Stimulated activated CD8-positive, alpha-beta memory T cell treated with anti-CD3 and anti-CD28 coated beads, Interleukin-7, amount 100 ng/mL, for 48 hours (primary cell): ENCODE measurements around the gene AREL1.

Source experiments
- DNase-seq, 2 donors: peaks; one replicate each; pipeline ENCODE4 v3.0.0-alpha.2; 2020; ENCODE audit warnings: low read depth in 1 of 2; ENCODE audit errors: extremely low read depth in 1 of 2

Gene AREL1

DNA sequence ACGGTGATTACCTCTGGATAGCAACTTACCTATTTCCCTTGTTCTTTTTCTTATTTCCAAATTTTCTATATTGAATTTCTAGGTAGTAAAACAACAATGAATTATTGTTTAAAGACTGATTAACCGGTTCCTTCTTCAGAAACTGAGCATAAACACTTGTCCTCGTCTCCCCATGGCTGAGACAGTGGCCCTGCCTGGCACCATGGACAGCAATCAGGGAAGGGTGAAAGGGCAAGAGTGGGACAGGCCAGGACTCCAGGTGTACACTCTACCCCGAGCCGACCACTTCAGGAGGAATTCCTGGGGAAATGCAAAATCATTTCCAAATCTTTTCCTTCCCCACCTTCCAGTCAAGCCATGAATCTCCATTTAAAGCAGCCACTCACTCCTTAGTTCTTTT, 52.0 kb downstream of the AREL1 start:
- DNase-seq: no peak

DNA sequence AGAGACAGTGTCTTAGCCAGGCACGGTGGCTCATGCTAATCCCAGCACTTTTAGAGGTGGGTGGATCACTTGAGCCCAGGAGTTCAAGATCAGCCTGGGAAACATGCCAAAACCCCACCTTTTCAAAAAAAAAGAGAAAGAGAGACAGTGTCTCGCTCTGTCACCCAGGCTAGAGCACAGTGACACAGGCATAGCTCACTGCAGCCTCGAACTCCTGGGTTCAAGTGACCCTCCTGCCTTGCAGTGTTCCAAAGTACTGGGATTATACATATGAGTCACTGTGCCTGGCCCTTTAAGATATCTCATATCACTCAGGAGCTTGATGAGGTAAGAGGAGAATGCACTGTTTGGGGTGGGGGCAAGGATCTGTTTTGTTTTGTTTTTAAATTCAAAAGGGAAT, 52.7 kb downstream of the AREL1 start:
- no peak for DNase-seq

DNA sequence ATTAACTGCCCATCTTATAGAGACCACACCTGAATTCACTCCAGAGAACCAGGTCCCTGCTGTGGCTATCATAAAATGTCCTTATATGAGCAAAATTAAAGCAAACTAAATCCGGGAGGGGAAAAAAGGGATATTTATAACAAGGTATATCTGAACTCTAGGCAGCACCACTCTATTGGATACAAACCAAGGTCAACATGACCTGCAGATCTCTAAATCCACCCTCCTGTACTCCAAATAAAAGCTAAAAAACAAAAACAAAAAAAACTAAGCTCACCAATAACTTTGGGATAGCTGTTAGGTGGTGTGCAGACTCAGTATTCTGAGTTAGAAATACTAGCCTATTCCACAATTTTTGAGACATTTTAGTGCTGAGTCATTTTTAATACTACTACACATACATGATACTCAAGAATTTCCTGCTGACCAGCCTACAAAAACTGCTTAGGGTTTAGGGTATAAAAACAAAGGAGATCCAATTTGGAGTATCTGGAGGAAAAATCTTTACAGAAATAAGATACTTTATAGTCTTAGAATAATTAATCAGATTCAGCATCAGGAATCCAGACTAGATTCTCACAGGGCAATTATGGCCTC, 54.2 kb downstream of the AREL1 start:
- no peak for DNase-seq

DNA sequence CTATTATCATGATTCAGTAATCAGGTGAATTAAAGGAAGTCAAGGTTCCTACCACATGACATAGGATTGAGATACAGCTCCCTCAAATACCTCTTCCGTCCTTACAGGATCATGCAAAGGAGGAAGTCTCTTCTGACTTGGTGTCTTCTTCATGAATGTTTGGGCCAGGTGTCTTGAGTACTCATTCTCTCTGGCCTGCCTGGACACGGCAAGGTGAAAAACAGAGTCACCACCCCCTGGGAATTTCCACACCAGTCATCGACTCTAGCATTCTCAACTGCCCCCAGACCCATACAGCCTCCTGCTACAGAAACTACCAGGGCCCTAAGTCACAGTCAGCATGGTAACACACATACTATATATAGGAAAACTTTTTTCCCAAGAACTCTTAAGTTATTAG, 55.9 kb downstream of the AREL1 start:
- no peak for DNase-seq

DNA sequence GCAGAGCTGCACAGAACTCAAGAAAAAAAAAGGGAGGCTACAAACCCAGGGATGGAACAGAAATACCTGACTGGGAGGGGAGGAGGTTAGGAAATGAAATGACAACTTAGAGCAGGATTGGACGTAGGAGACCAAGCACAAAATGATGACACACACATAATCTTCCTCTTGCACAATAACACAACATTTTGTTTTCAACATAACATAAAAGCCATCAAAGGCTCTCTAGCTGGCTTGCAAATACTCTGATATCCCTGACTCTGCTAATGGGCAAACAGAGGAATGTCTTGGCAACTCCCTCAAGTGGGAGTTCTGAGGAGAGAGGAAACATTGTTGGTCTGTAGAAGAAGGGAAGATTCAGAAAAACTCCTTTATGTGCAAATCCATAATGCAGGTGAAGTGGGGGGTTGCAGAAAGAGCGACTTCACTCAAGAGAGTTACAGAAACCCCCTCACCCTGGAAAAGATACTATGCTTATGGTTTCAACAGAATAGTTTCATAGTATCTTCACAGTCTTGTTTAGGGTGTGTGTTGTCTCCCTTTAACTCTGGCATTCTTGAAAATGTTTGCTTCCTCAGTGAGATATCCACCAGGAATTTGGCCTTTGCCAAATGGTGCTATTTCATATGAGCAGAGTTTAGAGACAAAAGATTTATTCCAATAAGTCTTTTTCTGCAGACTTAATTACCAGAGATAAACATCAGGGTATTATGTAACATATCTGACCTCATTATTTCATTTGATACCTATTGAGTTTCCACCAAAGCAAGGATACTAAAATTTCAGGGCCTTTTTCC, 57.1 kb downstream of the AREL1 start:
- DNase-seq: no peak

DNA sequence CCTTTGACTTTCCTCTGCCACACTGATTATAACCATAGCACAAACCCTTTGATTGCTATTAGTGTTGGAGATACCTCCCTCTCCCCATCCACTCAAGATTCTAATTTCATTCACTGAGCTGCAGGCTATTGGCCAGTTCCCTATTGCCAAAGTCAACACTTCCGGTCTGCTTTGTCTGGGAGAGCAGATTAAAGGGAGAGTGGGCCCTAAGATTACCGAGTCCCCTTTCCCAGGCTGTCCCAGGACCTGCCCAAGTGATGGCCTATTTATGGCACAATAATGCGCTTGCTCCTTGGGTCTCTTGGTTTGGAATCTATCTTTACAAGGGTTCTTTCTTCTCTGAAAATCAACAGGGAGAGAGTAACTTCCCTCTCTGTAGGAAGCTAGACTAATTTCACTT, 57.9 kb downstream of the AREL1 start:
- no peak for DNase-seq

DNA sequence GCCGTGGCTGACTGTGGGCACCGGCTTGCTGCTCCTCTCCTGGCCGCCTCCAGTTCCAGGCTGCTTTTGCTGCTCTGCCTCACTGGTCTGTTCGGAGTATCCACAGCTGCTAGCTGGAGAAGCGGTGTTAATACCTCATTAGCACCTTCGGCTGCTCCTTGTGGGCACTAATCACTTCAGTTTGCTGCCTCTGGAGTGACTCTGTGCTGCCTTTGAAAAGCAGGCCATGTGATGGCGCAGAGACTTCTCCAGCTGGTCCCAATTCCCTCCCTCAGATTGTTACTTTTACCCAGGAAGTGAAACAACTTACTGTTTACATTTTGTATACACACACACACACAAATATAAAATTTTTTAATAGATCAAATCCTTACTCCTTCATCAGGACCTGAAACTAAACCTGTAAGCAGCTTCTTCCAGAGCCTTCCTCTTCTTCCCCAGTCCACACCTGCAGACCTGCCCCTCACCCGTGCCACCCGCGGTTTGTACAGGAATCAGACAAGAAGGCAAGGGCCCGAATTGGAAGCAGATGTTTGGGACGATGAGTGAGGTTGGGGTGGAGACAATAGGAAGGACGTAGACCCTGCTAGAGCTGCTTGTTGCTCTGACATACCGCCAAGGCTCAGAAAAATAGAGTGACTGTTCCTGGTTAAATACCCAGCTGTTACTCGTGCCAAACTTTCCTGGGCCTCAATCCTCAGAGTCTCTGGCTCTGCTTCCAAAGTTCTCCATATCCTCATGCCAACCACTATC, 59.3 kb downstream of the AREL1 start:
- no peak for DNase-seq

DNA sequence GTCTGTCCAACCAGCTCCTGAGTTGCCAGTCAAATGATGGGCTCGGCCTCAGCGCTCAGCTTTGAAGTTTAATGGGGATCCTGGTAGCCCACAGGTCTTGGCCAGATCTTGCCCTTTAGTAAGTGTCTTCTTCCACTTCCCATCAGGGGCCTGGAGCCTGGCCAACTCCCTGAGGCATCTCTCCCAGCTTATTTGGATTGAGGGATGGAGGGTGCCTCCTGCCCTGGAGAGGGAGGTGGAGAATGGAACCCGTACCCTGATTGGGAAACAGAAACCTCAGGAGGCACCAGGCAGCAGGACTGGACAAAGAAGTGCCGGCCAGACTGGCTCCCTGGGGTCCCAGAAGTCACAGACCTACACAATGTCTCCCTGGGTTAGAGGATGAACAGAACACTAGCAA, 60.3 kb downstream of the AREL1 start:
- DNase-seq: no peak

DNA sequence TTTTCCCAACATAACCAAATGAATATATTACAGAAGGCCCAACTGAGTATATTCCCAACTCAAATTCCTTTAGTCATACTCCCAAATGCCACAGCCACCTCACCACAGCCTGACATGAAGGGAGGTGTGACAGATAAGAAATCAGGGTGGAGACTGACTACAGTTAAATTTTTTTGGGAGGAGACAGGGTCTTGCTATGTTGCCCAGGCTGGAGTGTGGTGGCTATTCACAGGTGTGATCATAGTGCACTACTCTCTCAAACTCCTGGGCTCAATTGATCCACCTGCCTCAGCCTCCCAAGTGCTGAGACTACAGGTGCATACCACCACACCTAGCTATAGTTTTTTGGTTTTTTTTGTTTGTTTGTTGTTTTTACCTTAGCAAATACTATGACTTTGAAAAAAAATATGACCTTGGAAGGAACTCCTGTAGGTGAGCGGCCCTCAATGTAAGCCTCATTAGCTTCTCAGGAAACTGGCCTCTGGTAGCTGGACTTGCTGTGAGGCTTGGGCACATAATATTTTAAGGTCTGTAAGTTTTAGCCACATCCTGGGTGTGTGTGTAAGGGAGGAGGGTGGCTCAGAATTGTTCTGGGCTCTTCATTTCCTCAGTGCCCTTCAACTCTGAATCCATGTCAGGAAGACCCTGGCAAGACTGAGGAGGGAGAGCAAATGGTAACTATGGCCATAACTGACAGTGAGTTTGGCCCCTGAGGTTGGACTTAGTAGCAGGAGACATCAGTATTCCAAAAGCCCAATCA, 61.8 kb downstream of the AREL1 start:
- no peak for DNase-seq

DNA sequence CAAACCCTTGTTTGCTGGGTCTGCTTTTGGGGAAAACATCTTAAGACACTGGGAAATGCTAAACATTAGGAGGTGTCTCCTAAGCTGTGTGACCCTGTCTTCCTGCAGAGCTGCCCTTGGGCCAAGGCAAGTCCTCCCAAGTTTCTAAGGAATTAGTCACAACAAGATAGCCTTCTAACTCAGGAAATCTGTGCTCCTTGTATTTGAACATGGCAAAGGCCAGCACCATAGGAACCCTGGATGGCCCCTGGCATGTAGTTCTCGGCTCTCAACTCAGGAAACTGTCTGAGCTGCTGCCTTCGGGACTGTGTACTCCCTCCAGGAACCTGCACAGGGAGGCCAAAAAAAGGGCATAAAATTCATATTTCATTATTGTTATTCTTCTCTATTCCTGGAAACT, 63.2 kb downstream of the AREL1 start:
- DNase-seq: no peak

DNA sequence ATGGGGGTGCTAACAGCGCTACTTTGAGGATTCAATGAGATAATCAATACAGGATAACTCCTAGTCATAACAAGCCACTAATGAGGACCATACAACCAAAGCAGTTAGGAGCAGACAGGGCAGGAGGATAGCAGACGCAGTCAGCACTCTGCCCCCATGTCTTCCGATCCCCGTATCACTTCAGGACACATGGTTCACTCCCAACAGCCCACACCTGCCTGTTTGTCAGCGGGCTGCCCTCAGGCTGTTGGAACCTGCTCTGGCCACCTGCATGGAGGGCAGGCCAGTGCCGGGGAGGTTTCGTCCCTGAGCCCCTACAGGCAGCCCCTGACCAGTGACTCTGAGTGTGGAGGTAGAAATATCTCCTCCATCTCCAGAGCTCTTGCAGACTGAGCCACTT, 63.7 kb downstream of the AREL1 start:
- no peak for DNase-seq

DNA sequence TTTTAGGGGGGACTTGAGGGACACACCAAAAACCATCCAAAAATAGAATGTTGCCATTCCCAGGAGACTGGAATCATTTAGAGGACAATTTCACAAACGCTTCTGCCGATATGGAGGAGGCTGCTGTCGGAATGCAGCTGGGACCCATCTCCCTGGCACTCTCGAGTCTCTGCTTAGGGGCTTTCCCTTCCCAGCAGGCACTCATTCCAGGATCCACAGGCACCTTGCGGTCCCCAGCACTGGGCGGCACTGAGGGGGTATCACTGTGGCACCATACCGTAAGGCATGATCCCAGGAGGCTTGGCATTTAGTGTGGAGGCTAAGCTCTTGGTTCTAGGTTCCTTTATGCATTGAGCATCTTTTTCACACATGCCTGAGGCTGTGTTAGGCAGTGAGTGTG, 64.3 kb downstream of the AREL1 start:
- DNase-seq: no peak

DNA sequence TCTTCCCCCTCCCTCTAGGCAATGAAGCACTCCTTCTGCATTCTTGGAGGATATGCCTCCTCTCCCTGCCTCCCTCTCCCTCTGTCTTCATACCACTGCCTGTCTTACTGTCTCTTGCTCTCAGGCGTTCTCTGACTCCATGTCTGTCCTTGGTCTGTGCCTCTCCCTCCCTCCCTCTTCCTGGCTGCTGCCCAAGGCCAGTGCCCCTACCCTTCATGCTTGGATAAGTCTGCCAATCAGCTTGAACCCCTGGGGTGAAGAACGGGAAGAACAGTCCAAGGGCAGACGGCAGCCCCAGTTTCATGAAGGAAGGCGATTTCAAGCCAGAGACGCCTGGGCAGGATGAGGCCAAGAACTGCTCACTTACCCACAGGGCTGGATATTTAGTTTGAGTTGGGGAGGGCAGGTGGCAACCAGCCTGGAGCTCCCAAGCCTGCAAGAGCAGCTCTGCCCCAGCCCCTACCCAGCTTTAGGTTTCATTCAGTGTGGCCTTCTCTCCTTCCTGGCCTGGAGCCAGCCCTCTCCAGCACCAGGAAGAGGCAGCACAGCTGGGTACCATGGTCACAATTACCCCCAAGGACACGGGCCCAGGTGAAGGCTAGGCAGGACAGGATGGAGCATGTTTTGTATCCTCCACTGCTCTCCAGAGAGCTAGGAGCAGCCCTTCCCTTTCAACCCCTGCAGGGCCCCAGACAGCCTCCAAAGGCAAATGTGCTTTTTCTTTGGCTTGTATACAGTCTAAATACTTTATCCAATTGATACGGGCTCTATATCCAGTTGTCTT, 65.0 kb downstream of the AREL1 start:
- DNase-seq: no peak

DNA sequence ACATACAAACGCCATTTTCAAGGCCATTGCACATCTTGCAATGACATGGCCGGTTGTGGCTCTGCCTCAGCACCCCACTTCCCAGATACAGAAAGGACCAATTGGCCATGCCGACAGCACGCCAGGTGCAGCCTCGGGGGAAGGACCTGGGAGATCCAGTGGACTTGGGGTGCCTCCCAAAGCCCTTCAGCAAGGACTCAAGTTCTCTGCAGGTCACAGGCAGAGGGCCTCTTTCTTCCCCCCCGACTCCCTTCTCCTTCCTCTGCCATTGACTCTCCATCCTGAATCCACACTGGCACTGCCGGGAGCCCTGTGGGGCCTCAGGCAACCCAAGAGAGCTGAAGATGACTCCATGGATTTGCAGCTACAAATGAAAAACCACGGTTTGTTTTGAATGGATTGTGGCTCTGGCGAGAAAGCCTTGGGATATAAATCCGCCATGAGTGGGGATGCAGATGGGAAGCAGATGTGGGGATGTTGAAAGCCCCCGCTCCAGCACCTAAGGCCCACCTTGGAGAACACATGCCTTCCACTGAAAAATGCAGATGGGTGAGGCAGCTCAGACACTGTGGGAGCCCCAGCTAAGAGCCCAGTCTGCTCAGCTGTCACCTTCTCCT, 65.7 kb downstream of the AREL1 start:
- no peak for DNase-seq

DNA sequence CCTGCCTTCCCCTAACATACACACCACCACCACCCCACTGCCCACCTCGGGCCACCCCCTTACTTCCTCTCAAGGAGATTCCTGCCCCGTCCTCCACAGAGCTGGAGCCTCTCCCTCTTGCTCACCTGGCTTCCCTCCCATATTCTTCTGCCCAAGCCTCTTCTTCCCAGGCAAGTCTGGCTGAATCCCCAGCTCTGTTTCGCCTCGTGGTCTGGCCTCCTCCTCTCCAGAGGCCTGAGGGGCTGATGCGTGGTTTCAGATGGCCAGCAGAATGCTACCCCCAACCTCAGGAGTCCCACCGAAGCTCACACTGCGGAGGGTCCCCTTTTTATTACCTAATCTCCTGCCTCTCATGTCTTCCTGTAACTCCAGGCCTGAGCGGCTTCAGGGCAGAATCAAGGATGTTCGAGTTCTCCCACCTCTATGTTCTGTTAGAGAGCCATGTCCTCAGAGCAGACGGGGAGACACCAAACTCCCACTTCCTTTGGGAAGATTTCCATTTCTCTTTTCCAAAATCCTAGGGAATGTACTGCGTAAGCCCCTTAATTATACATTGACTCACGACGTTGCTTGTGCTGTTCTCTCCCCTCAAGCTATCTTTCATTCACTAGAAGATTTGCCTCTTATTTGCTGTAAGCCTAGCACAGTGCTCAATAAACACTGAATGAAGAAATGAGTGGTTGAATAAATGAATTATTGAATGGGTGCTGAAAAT, 67.0 kb downstream of the AREL1 start:
- no peak for DNase-seq

DNA sequence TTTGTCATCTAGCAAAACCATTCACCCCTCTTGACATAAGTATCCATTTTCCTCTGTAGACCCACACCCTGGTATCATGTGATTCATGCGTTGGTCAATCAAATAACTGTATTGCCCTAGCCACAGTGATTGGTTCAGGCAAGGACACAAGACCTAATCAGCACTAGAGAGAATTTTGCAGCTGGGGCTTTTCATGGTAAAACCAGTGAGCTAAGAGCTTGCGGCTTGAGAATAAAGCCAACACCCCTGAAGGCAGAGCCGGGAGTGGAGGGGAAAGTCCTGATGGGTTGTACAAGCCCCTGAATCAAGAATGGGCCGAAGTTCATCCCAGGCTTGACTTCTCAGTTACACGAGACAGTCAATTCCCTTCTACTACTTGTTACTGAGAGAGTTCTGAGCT, 67.6 kb downstream of the AREL1 start:
- DNase-seq: no peak

DNA sequence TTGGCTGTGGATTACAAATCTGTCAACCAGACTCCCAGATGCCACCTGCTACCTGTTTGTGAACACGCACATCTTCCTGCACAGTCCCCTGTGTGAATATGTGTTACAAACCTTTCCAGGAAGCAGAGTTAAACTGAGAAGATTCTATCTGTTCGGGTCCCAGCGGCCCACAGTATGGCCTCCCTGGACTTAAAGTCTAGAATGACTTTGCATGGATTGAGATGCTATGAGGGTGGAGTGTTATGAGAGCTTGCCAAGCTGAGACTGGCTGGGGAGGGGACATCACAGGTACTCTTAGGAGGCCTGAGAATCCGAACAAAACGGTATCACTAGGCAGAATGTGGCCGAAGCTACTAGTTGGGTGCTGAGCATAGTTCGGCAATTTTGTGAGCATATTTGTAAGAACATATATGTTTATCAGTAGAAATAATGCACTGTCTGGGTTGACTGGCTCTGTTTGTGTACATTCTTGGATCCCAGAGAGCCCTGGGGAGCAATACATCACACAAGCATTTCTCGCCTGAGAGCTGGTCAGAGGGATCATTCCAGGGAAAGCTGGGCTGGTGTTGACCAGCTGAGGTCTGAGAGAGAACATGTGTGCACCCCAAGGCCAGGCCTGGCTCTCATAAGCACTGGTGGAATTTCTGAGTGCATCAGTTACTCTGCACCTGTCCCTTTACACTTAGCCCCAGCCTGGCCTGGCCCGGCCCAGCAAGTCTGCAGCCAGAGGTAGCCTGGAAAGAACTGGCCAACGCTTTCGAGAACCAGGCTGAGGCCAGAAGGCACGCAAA, 71.1 kb downstream of the AREL1 start:
- no peak for DNase-seq

DNA sequence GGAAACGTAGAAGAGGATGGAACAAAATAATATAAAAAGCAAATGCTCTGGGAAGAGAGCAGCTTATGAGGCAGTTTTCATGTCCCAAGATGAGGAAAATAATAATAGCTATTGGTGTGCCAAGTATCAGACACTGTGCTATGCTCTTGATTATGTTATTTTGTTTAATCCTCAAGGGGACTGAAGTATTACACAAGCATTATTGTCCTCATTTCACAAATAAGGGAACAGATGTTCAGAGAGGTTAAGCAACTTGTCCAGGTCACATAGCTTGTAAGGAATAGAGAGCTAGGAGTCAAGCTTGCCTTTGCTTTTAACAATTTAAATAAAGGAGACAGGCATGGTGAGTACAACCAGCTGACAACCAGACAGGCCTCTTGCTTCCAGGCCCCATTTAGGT, 73.9 kb downstream of the AREL1 start:
- no peak for DNase-seq

DNA sequence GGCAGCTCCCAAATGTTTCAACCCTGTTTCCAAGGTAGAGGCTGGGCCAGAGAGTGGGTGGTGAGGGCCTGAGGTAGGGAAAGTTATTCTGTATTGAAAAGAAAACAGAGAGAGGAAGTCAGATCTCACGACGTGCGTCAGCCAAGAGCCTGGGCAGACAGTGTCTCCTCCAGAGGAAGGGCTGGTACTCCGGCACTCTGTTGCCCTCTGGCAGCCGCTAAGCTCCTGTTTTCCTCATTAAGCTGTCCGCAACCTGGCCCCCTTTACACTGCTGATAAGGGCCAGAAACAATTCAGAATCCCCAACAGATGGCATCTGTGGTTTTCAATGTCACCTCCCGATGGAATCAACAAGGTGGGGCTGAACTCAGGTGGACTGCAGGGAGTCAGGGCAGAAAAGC, 74.8 kb downstream of the AREL1 start:
- DNase-seq: no peak
